ENCODE data around the gene ZC3HAV1L.

ZC3HAV1L gene

DNA sequence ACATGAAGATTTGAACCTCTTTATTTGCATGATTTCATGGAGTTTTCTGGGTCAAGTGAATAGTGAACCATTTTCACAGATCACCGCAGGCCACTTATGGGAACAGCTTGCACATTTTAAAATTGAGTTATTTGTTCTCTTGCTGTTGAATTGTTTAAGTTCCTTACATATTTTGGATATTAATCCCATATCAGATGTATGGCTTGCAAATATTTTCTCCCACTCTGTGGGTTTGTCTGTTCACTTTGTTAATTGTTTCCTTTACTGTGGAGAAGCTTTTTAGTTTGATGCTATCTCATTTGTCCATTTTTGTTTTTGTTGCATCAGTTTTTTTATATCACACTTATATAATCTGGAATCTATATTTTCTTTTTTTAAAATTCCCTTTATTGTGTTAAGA, 14.1 kb upstream of the ZC3HAV1L start:
- no peaks in the 10 kb centered on the region for H3K27me3 Mint-ChIP-seq (ENCODE audit: low read depth)
- TF ChIP-seq, protein P1, sequence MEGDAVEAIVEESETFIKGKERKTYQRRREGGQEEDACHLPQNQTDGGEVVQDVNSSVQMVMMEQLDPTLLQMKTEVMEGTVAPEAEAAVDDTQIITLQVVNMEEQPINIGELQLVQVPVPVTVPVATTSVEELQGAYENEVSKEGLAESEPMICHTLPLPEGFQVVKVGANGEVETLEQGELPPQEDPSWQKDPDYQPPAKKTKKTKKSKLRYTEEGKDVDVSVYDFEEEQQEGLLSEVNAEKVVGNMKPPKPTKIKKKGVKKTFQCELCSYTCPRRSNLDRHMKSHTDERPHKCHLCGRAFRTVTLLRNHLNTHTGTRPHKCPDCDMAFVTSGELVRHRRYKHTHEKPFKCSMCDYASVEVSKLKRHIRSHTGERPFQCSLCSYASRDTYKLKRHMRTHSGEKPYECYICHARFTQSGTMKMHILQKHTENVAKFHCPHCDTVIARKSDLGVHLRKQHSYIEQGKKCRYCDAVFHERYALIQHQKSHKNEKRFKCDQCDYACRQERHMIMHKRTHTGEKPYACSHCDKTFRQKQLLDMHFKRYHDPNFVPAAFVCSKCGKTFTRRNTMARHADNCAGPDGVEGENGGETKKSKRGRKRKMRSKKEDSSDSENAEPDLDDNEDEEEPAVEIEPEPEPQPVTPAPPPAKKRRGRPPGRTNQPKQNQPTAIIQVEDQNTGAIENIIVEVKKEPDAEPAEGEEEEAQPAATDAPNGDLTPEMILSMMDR (IDR thresholded peaks at IDR 0.05; ENCODE audit: unreplicated experiment in 3 of 3), result no peak
- H3K36me3 Mint-ChIP-seq (ENCODE audit: low read depth), result no peaks in the 10 kb centered on the region
- no peak overlapping the region for H3K27ac Mint-ChIP-seq
- H3K4me3 Mint-ChIP-seq, result no peak overlapping the region
- no peaks in the 10 kb centered on the region for H3K9me3 Mint-ChIP-seq
- H3K4me1 Mint-ChIP-seq, result no peaks in the 10 kb centered on the region

DNA sequence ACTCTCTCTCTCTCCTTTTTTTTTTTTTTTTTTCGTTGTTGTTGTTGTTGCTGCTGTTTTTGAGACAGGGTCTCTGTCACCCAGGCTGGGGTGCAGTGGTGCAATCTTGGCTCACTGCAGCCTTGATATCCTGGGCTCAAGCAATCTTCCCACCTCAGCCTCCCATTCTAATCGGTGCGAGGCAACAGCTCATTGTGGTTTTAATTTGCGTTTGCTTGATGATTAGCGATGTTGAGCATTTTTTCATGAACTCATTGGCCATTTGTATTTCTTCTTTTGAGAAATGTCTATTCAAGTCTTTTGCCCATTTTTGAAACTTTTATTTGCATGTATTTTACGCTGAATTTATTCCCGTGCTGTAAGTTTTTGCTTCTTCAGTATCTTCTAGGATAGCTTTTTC, 13.3 kb upstream of the ZC3HAV1L start:
- Mint-ChIP-seq H3K36me3 (ENCODE audit: low read depth) (no peaks in the 10 kb centered on the region), H3K4me3 (no peak overlapping the region), H3K27ac (no peak overlapping the region), H3K9me3 (no peaks in the 10 kb centered on the region), H3K27me3 (ENCODE audit: low read depth) (no peaks in the 10 kb centered on the region), H3K4me1 (no peaks in the 10 kb centered on the region)
- TF ChIP-seq, protein P1 (IDR thresholded peaks at IDR 0.05; ENCODE audit: unreplicated experiment in 3 of 3), result no peak

DNA sequence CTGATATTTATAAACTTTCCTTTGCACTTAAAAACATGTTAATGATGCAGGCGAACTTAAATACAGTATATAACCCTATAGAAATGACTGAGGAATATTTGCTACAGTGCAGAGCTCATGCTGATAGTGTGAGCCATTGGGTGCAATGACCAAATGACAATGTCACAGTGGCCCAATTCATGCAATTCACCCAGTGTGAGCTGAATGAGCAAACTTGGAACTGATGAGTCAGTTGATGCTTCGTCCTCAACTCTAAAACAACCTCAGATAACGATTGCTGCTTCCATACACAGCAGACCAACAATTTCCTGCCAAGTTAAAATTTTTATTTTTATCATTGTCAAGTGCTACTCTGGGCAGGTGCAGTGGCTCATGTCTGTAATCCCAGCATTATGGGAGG, 12.1 kb upstream of the ZC3HAV1L start:
- no peaks in the 10 kb centered on the region for H3K4me1 Mint-ChIP-seq
- no peaks in the 10 kb centered on the region for H3K27me3 Mint-ChIP-seq (ENCODE audit: low read depth)
- H3K27ac Mint-ChIP-seq, result no peak overlapping the region
- TF ChIP-seq, protein P1 (IDR thresholded peaks at IDR 0.05; ENCODE audit: unreplicated experiment in 3 of 3), result no peak
- H3K36me3 Mint-ChIP-seq (ENCODE audit: low read depth), result no peaks in the 10 kb centered on the region
- no peak overlapping the region for H3K4me3 Mint-ChIP-seq
- H3K9me3 Mint-ChIP-seq, result no peaks in the 10 kb centered on the region

DNA sequence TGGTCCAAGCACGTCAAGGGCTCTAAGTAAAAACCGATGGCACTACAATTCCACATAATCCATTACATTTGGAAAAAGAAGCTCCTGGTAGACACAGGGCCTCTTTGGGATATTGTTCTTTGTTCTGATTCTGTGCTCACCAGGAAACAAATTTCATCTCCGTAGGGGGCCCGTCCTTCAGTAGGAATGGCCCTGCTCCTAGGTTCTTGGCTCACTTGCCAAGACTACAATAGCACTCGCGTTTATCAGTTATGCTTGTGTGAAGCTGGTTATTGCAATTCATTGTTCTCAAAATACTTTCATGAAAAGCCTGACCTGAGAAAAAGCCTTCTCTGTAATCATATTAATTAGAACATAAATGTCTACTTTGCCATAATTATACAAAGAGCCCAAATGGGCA, 10.3 kb upstream of the ZC3HAV1L start:
- Mint-ChIP-seq H3K4me1 (no peaks in the 10 kb centered on the region), H3K4me3 (no peak overlapping the region), H3K27ac (no peak overlapping the region), H3K27me3 (ENCODE audit: low read depth) (peaks cover 2% of the 10 kb centered on the region), H3K36me3 (ENCODE audit: low read depth) (no peaks in the 10 kb centered on the region), H3K9me3 (no peaks in the 10 kb centered on the region)
- TF ChIP-seq, protein P1 (IDR thresholded peaks at IDR 0.05; ENCODE audit: unreplicated experiment in 3 of 3), result no peak

DNA sequence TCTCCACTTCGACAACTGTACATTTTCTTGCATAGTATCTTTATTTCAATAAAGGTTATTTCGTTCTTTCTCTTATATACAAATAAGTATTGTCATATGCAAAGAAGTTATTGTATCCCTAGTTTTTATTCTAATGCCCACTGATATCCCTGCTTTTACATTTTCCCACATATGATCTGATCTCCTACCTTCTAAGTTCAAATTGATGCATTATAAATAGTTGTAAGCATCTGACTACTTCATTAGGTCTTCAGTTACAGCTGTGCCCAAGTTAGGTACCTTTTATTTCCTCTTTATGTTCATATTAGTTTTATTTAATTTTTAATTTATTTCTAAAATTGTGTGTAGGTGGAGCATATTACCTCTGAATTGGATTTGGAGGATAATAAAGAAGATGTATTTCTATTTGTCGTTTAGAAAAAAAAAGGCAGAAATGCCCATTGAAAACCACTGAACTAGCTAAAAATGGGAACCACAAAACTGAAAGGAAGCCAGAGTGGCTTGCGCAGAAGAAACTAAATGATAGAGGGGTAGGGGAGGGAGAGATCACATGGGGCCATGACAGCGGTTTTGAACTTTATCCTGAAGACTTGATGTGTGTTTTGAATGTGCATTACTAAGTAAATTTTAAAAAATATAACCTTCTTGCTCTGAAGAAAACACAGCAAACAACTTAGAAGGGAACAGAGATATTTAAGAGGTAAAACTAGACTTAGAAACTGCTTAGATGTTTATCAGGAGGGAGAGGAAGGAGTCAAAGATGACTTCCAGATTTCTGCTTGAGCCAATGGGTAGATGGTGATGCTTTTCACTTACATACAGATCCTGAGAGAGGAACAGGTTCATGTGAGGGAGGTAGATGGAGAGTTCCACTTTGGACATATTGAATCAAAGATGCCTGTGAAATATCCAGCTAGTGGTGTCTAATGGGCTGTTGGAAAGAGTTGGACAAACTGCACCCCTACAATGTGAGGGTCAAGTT, 9.3 kb upstream of the ZC3HAV1L start:
- H3K4me1 Mint-ChIP-seq, result no peaks in the 10 kb centered on the region
- TF ChIP-seq, protein P1 (IDR thresholded peaks at IDR 0.05; ENCODE audit: unreplicated experiment in 3 of 3), result no peak
- no peak overlapping the region for H3K27ac Mint-ChIP-seq
- no peaks in the 10 kb centered on the region for H3K36me3 Mint-ChIP-seq (ENCODE audit: low read depth)
- peaks cover 6% of the 10 kb centered on the region for H3K27me3 Mint-ChIP-seq (ENCODE audit: low read depth)
- H3K4me3 Mint-ChIP-seq, result no peak overlapping the region
- H3K9me3 Mint-ChIP-seq, result no peaks in the 10 kb centered on the region
